GM20431 (cell line): ENCODE data around the gene SREBF2.

ENCODE experiments used
- in situ Hi-C: fragments of 300-500 bp; cut with MseI, MboI; formaldehyde crosslinking; loops from one replicate; pipeline ENCODE4 v1.15.0; 2020; ENCODE audit warnings: low sequenced_read_pairs; ENCODE audit not compliant: unreplicated experiment

SREBF2 gene

DNA sequence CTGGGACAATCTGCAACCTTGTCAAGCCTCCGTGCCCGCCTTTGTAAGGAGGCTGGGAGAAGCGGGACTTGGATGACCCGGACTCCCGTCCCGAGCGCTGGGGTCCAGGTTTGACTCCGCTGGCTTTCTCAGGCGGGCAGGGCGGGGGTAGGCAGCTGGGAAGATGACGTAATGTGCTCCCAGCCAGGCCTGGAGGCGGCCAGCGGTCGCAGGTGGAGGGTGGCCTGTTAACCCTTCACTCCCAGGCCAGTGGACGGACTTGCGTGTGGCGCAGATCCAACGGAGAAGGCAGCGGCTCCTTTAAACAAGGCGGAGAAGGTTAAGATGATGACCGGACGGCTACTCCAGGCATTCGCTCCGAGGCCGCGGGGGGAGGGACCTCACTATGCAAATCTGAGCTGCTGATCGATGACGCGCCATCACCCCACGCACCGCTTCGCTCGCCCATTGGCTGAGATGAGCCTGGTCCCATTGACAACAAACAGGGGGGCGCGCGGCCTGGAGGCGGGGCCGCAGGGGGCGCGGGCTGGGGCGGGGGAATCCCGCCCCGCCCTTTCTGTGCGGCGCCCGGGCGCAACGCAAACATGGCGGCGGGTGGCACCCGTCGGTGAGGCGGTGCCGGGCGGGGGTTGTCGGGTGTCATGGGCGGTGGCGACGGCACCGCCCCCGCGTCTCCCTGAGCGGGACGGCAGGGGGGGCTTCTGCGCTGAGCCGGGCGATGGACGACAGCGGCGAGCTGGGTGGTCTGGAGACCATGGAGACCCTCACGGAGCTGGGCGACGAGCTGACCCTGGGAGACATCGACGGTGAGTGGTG is at the start of gene SREBF2:
TSS of gene SREBF2 (plus strand) at position 553 of the 816 bp plus-strand sequence. CDS start at position 719, 166 bp downstream.
- in situ Hi-C loops = no loop called here

DNA sequence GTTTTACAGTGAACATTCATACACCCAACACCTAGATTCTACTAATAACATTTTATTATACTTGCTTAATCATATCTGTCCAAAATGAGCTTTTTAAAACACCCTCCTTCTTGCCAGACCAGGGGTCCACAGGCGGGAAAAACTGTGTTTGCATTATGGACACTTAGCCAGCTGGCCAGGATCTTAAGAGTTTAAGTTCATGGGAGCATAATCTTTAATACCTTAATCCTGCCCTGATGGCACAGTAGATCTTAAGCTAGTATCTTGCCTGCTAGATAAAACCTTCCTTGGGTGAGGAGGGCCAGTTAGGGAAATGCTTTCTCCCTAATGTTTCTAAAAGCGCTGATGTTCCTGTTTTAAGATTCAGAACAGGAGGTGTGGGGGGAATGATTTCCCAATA is 45.6 kb upstream of the SREBF2 start:
- in situ Hi-C loops = no loop called here

DNA sequence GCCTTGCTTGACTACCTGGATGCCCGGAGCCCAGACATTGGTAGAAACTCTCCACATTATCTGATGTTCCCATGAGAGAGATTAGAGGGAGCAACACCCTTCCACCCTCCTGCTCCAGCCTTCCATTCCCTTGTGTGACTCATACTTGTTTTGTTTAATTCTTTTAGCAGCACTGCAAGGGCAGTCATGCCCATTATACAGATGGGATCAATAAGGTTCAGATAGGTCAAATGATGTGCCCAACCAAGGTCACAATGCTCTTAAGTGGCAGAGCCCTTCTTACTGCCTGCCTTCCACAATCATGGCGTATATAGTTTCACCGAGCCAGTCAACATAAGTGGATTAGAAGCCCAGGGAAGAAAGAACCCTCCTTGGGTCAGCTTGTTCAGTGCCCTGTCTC is 39.0 kb upstream of the SREBF2 start:
- in situ Hi-C loops = no loop called here

DNA sequence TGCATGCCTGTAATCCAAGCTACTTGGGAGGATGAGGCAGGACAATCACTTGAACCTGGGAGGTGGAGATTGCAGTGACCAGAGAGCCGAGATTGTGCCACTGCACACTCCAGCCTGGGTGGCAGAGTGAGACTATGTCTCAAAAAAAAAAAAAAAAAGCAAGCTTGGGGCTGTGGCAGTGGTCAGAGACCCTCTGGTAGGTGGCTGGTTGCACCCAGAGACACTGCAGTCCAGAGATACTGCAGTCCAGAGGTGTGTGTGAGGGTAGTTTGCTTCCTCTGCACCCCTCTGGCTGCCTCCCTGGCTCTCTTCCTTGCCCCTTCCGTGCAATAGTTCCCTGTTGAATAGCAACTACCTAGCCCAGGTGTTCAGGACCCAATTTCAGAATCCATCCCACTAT is 34.2 kb upstream of the SREBF2 start:
- in situ Hi-C loops = no loop called here

DNA sequence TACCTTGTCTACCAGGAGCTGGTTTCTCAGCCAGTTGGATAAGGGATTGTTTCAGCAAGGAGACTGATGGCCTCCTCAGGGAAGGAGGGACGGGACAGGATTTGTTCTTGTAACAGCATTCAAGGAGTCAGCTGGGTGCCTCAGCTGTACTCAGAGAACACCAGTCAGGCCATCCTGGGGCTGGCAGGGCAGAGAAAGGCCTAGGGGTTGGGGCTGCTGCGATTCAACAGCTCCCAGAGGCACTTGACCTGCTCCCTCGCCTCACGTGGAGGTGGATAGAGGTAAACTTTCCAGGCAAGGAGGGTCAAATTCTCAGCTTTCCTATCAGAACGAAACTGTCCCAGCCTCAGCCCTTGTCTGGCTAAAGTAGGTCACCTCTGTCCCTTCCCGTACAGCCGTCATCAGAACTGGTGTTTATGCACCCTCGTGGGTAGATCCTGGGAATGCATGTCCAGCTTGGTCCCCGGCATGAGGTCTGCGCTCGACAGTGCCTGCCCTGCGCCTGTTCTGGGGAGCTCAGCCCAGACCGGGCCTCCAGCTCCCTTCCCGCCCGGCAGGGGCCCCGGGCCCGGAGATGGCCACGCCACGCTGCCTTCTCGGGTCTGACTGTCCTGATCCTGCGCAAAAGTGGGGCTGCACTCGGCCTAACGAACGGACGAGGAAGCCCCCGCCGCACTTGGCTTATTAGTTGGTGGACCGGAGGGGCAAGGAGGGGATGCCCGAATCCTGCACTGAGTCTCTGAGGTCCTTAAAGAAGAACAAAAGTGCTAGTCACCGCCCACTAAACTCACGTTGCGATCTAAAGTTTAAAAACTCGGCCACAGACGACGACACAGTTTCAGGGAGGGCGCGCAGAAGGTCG is 33.2 kb upstream of the SREBF2 start:
- in situ Hi-C loops = no loop called here

DNA sequence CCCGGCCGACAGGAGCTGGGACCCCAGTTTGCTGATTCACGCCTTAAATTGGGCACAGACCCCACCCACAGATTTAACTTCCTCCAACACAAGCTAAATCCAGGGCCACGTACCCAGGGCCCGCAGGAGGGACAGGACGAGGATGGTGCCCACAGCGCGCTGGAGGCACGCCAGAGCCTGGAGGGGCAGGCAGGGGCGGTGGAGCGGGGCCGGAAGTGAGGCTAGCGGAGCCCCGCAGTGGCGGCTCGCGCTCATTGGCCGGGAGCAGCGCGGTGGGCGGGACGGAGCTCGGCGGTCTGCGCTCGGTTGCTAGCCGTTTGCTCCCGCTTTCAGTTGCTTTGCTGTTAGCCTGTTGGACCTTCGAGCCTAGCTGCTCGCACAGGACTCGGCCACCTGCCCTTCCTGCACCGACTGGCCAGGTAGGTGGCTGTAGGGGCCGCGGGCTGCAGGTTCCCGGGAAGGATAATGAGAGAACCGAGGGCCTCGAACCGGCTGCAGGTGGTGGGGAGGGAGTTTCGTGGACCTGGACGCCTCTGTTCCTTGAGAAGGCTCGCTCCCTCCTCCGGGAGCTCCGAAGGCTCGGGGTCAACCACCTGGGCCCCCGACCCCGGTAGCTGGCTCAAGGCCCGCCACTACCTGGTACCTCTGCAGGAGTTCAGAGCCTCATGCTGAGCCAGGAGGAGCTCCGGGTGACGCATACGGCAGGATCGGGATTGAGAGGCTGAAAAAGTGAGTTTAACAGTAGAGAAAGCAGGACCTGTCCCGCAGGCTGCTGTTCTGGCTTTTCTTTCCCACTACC is 32.4 kb upstream of the SREBF2 start, which contains the start of gene CCDC134:
TSS of gene CCDC134 (plus strand) at position 332 of the 799 bp plus-strand sequence. CDS start 8,212 bp downstream, outside the sequence.
- in situ Hi-C loops = no loop called here

DNA sequence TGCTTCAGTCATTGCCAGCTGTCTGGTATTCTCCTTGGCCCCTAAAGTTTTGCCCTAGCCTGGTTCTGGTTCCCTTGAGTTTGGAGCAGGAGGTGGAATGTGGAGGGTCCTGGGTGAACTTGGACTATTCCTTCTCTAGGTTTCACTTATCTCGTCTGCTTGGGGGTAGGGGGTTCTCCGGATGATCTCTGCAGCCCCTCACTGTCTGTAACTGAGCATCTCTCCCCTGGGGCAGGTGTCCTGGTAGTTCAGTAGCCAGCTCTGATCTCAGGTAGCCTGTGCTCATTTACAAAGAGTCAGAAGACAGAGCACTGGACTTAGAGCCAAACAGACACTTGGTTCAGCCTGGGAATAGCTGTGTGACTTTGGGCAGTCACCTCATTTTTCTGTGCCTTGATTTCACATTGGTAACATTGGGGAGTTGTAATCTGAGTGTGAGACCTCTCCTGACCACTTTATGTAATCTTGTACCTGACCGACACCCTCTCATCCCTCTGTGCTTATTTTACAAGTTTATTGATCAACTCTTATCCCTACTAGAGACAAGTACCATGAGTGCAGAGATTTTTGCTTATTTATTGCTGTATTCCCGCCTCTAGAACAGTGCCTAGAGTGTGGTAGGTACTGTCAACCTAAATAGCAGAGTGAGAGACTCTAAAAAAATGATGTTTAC is 31.6 kb upstream of the SREBF2 start:
- in situ Hi-C loops = no loop called here

DNA sequence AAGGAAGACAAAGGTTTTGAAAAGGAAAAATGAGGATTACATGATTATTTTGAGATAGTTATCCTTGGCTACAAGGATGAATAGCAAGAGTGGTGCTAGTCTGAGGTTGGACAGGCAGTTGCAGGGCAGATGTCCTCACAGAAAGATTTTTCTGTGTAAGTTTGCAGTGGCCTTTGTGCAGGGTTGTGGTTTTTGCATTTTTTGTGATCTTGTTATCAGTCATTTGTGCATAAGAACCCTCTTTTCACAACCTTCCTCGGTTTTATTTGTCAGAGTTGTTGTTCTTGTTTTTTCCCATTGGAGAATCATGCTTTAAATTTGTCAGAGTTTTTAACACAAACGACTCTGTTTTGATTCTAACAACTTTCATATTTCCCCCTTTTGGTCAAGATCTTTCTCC is 31.0 kb upstream of the SREBF2 start:
- in situ Hi-C loops = no loop called here

DNA sequence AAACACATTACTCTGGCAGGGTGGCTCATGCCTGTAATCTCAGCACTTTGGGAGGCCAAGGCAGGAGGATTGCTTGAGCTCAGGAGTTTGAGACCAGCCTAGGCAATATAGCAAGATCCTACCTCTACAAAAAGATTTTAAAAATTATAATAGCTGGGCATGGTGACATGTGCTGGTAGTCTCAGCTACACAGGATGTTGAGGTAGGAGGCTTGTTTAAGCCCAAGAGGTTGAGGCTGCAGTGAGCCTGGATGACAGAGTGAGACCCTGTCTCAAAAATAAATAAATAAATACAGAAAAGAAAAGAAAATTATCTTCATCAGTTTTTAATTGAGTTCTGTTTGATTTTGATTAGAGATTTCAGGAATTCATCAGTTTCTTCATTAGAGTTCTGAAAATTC is 27.3 kb upstream of the SREBF2 start:
- in situ Hi-C loops = no loop called here

DNA sequence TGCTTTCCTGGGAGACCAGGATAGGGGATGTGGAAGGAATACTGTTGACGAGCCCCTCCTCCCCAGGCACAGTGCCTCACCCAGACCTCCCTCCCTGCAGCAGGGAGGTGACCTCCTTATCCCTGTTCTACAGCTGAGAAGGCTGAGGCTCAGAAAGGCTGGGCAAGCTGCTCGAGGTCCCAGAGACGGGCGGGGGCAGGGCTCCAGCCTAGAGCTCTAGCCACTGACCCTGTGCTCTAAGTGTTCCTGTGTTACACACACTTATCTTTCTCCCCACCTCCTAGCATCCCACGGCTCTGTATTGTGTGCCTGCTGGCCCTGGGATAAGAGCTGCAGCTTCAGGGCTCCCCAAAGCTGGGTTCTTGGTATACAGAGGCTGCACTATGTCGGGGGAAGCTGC is 24.5 kb upstream of the SREBF2 start:
- in situ Hi-C loops = no loop called here

DNA sequence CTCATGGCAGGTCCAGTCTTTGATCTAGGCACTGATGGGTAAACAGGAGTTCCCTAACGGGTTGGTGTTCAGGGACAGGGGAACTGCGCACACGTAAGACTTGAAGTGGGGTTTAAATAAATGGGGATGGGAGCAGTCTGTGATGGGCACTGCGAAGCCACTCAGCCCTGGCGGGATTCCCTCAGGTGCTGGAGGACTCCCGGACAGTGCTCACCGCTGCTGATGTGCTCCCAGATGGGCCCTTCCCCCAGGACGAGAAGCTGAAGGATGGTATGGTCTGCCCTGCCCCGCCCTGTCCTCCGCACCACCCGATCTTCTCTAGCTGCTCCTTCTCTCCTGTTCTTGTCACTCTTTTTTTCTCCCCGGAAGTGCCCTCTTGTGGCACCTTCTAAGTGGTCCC is 22.9 kb upstream of the SREBF2 start:
- in situ Hi-C loops = no loop called here

DNA sequence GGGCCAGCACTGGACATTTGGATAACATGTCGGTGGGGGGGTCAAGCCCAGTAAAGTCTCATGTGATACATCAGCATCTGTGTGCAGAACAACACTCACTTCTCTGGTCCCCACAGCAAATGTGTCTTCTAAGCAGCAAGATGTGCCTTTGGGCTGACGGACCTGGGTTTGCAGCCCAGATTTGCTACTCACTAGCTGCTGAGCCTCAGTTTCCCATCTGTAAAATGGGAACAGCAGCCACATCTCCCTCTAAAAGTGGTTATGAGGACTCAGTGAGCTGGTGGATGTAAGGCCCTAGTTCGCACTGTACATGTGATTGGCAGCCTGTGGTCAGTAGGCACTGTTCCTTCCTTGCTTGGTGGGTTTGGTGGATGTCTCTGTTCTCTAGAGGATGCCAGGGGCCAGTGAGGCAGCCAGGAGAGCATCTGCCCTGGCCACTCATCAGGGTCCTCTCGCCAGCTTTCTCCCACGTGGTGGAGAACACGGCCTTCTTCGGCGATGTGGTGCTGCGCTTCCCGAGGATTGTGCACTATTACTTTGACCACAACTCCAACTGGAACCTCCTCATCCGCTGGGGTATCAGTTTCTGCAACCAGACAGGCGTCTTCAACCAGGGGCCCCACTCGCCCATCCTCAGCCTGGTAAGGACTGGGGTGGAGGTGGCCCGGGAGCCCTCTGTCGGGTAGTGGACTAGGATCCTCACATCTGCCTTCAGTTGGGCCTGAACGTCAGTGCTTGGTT is 19.9 kb upstream of the SREBF2 start:
- in situ Hi-C loops = no loop called here

DNA sequence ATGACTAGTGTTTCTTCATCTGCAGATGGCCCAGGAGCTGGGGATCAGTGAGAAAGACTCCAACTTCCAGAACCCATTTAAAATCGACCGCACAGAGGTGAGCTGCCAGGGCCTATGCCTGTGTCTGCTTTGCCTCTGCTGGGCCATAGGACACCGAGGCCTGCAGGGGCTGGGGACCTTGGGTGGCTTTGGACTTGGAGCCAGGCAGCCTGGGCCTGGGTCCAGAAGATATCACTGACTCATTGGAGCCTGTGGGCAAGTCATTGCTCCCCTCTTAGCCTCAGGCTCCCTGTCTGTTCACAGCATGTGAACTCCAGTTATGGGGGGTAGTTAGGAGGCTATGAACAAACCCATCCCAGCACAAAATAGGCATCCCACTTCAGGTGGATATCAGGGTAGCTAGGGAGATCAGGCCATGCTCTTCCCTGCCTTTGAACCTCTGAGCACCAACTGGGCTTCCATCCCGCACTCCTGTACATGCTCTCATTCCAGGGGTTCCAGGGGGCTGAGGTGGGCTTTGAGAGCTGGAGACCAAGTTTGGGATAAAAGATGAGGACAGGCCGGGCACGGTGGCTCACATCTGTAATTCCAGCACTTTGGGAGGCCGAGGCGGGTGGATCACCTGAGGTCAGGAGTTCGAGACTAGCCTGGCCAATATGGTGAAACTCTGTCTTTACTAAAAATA is 19.0 kb upstream of the SREBF2 start:
- in situ Hi-C loops = no loop called here

DNA sequence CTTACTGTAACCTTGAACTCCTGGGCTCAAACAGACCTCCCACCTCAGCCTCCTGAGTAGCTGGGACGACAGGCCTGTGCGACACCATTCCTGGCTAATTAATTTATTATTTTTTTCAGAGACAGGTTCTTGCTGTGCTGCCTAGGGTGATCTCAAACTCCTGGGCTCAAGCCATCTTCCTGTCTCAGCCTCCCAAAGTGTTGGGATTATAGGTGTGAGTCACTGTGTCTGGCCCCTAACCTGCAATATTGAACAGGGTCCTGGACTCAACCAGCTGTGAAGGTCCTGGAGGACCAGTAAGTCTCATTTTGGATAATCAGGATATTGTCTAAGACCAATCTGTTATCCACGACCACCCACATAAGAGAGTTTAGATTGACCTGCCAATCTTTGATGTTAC is 17.2 kb upstream of the SREBF2 start:
- in situ Hi-C loops = no loop called here

DNA sequence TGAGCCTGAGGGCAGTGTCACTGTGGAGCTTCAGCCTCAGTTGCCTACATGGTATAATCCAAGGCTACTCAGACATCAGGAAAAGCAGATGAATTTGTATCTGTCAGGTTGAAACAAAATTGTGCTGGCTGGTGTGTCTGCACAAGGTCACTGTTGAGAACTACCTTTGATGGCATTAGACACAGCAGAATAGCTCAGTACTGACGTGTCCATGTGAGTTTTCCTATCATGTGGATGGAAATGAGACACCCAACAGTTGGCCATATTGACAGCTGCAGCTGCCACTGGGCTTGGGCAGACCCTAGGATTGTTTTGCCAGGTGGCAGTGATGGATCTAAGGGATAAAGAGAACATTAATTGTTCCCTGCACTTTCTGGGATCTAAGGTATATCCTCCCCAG is 16.7 kb upstream of the SREBF2 start:
- in situ Hi-C loops = no loop called here

DNA sequence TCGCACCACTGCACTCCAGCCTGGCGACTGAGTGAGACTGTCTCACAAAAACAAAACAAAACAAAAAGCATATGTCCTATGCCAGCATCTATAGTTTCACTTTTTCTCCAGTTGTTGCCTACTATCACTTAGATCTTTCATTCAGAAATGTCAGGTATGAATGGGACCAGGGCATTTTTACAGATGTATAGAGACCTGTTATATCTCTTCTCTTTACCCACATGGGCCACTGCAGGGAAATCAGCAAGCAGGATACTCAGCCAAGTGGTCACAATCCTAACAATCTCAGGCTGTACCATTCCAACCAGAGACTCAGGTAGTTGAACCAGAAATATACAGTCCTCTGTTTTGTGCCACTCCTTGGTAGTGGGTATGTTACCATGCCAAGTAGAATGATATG is 16.0 kb upstream of the SREBF2 start:
- in situ Hi-C loops = no loop called here

DNA sequence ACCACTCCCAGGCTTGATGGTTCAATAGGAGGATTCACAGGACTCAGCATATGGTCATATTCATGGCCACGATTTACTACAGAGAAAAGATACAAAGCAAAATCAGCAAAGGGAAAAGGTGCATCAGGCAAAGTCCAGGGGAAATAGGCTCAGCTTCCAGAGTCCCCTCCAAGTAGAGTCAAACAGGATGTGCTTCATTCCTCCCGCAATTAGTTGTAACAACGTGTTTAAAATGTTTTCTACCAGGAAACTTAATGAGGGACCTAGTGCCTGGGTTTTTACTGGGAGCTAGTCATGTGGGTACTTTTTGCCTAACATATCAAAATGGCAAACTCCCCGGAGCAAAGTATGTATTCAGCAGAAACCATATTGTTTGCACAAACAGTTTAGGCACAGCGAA is 14.9 kb upstream of the SREBF2 start:
- in situ Hi-C loops = no loop called here

DNA sequence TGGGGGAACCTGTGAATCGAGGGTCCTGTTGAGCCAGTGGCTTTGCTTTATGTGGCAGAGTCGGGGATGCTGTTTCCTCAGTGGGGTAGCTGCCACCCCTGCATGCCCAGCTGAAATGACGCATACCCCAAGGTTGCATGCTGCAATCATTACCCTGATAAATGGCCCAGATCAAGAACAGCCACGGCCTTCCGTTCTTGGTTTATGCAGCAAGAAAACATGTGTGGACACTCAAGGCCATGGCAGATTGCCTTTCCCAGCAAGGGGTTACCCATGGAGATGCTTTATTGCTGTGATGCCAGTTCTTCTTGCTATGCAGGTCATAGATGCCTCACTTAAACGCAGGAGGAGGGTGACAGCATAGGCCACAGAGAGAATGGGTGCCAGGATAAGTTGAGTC is 14.3 kb upstream of the SREBF2 start:
- in situ Hi-C loops = no loop called here

DNA sequence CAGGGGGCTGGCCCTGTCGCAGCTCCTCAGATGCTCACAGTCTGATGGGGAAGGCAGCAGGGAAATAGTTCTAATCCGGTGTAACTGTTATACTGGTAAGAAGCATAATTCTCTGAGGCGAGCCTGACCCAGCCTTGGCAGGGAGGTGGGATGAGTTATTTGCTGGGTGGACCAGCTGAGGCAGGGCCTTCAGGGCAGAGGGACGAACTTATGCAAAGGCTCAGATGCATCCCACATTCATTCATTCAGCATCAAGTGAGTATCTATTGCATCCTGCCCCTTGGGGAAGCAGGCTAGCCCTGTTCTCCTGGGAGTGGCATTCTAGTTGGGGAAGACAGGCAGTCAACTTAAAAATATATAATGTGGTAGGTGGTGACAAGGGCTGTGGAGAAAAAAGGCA is 13.6 kb upstream of the SREBF2 start:
- in situ Hi-C loops = no loop called here
